GM03348 (cell line): ENCODE data around the gene OR8I2.
"Not testable (repeated sequence)": the region's sequence is repeated elsewhere in the genome, so short reads cannot be mapped to it uniquely, and the experiment has no call there.

ENCODE experiments used
- DNase-seq: peaks from one replicate; pipeline ENCODE4 v3.0.0; 2012; ENCODE audit warnings: low spot score

OR8I2 gene

GRCh38 chr11:56093008-56093407 lies at the start of gene OR8I2:
Gene OR8I2, plus strand, starts transcription at chr11:56093308. Its CDS starts 0 bp downstream, at chr11:56093308.
- DNase-seq = no peak

GRCh38 chr11:56045538-56045937 lies 47.6 kb upstream of the OR8I2 start:
- no peak for DNase-seq

- no peak for DNase-seq
Measured at GRCh38 chr11:56048480-56048879, 44.6 kb upstream of the OR8I2 start.

- no peak for DNase-seq
Measured at GRCh38 chr11:56049487-56049886, 43.6 kb upstream of the OR8I2 start.

- DNase-seq = not testable (repeated sequence)
Measured at GRCh38 chr11:56056366-56056765, 36.7 kb upstream of the OR8I2 start.

GRCh38 chr11:56057661-56058237 lies 35.4 kb upstream of the OR8I2 start:
- DNase-seq = not testable (repeated sequence)

GRCh38 chr11:56058260-56058780 lies 34.8 kb upstream of the OR8I2 start:
- DNase-seq = not testable (repeated sequence)

GRCh38 chr11:56066980-56067379 lies 26.1 kb upstream of the OR8I2 start:
- no peak for DNase-seq

- DNase-seq = no peak
Measured at GRCh38 chr11:56089697-56090096, 3.4 kb upstream of the OR8I2 start.

GRCh38 chr11:56103210-56103737 lies 10.2 kb downstream of the OR8I2 start, which contains the start of gene OR8H2:
Gene OR8H2, plus strand, starts transcription at chr11:56103687. Its CDS starts 1,356 bp downstream, at chr11:56105043.
- DNase-seq = no peak

GRCh38 chr11:56122073-56122472 lies 29.0 kb downstream of the OR8I2 start, which contains the start of gene OR8H3:
Gene OR8H3, plus strand, starts transcription at chr11:56122373. Its CDS starts 0 bp downstream, at chr11:56122373.
- DNase-seq = no peak

- no peak for DNase-seq
Measured at GRCh38 chr11:56140151-56140661, 47.1 kb downstream of the OR8I2 start, which contains the start of gene OR8J3. Gene OR8J3, minus strand, starts transcription at chr11:56140201. Its CDS starts 2,483 bp downstream, at chr11:56137718.

GRCh38 chr11:56143681-56144080 lies 50.6 kb downstream of the OR8I2 start:
- DNase-seq = not testable (repeated sequence)
